H1 (cell line): ENCODE results near the gene FOXO4. TPM values are rescaled to one million over a fixed set of nuclear protein-coding genes. Genes with fewer than 3 reads are reported as not detected.

Experiments used
- CTCF ChIA-PET: fragments of 300-600 bp; sonication (Branson Sonifier 250); formaldehyde crosslinking; loops from one replicate; lab custom pipeline; 2021; ENCODE audit not compliant: partially characterized antibody; lab: Charles Lee
- POLR2A ChIA-PET: fragments of 300-600 bp; sonication (Branson Sonifier 250); formaldehyde crosslinking; loops from one replicate; lab custom pipeline; 2021; ENCODE audit warnings: inconsistent platforms; ENCODE audit not compliant: partially characterized antibody; lab: Charles Lee
- DNase-seq, 2 experiments: peaks; one replicate each; pipeline versions ENCODE4 v3.0.0 to v3.0.0-alpha.2; 2010 to 2022; ENCODE audit warnings: low spot score in 2 of 2, low read depth in 1 of 2, mixed read lengths in 1 of 2
- FAIRE-seq: peaks from 2 replicates; lab custom pipeline; 2011; peaks lifted over from hg19 to GRCh38; lab: Jason Lieb, UNC
- H2AFZ ChIP-seq: 2 replicates; pipeline ENCODE4 v1.8.1; 2012; ENCODE audit warnings: low read length, inconsistent platforms
- H2AK5ac ChIP-seq: 2 replicates; pipeline ENCODE4 v1.6.1; 2013; ENCODE audit warnings: low read depth, low read length
- H2BK120ac ChIP-seq: replicated peaks from 2 replicates; pipeline ENCODE3; 2013; ENCODE audit warnings: low read depth, low read length, inconsistent platforms
- H2BK12ac ChIP-seq: 2 replicates; pipeline ENCODE4 v1.6.1; 2013; ENCODE audit warnings: low read depth, low read length
- H2BK15ac ChIP-seq: 2 replicates; pipeline ENCODE4 v1.6.1; 2013; ENCODE audit warnings: low read length
- H2BK20ac ChIP-seq: 2 replicates; pipeline ENCODE4 v1.6.1; 2013; ENCODE audit warnings: low read length
- H2BK5ac ChIP-seq: 2 replicates; pipeline ENCODE4 v1.6.1; 2013; ENCODE audit warnings: low read depth, low read length
- H3K14ac ChIP-seq: 2 replicates; pipeline ENCODE4 v1.6.1; 2013; ENCODE audit warnings: inconsistent platforms; ENCODE audit not compliant: insufficient read length
- H3K18ac ChIP-seq: 2 replicates; pipeline ENCODE4 v1.6.1; 2013; ENCODE audit warnings: low read length; ENCODE audit errors: extremely low read depth
- H3K23ac ChIP-seq: 2 replicates; pipeline ENCODE4 v1.6.1; 2013; ENCODE audit warnings: inconsistent platforms; ENCODE audit not compliant: insufficient read length
- H3K23me2 ChIP-seq: 2 replicates; pipeline ENCODE4 v1.6.1; 2013; ENCODE audit warnings: low read depth, low read length
- H3K27ac ChIP-seq: 2 replicates; pipeline ENCODE4 v1.6.1; 2011; ENCODE audit warnings: low read depth, low read length, inconsistent platforms
- H3K27me3 ChIP-seq, 4 experiments: replicated peaks in 1 of 4; 1 replicate in 1 of 4; 2 replicates in 3 of 4; pipeline versions ENCODE4 v1.6.1 to v1.8.1; 2011 to 2013; ENCODE audit warnings: low read length in 3 of 4, mild to moderate bottlenecking in 3 of 4, inconsistent platforms in 2 of 4, mixed read lengths in 2 of 4, moderate library complexity in 1 of 4; ENCODE audit not compliant: control insufficient read depth in 3 of 4, insufficient read depth in 3 of 4; ENCODE audit errors: extremely low read depth in 1 of 4
- H3K36me3 ChIP-seq, 4 experiments: 2 replicates each; pipeline versions ENCODE4 v1.6.1 to v1.8.1; 2011 to 2013; ENCODE audit warnings: mild to moderate bottlenecking in 4 of 4, low read length in 3 of 4, moderate library complexity in 2 of 4, control low read depth in 1 of 4, inconsistent platforms in 1 of 4; ENCODE audit not compliant: insufficient read depth in 4 of 4, control insufficient read depth in 2 of 4
- H3K4ac ChIP-seq: replicated peaks from 2 replicates; pipeline ENCODE3; 2013; ENCODE audit warnings: low read length, low read depth, mixed read lengths, inconsistent platforms; ENCODE audit not compliant: insufficient read length
- H3K4me1 ChIP-seq, 4 experiments: replicated peaks in 1 of 4; 1 replicate in 1 of 4; 2 replicates in 3 of 4; pipeline versions ENCODE4 v1.6.1 to v1.8.1; 2011 to 2013; ENCODE audit warnings: low read length in 3 of 4, inconsistent platforms in 2 of 4, mixed read lengths in 1 of 4; ENCODE audit not compliant: insufficient read depth in 4 of 4, control insufficient read depth in 3 of 4
- H3K4me2 ChIP-seq, 2 experiments: 2 replicates each; pipeline versions ENCODE4 v1.6.1 to v1.8.1; 2011 to 2013; ENCODE audit warnings: low read depth in 2 of 2, low read length in 2 of 2, control low read depth in 1 of 2, inconsistent platforms in 1 of 2, mild to moderate bottlenecking in 1 of 2; ENCODE audit not compliant: insufficient read depth in 1 of 2
- H3K4me3 ChIP-seq, 4 experiments: fragments of 200-600, 300-600 bp in 1 of 4; sonication (generic), shearing (Covaris generic), sonication (Bioruptor Twin) in 1 of 4; 2 replicates each; pipeline versions ENCODE4 v1.5.1 to v1.8.1; 2011 to 2016; ENCODE audit warnings: low read length in 4 of 4, low read depth in 3 of 4, control low read depth in 2 of 4, inconsistent platforms in 2 of 4, mild to moderate bottlenecking in 2 of 4, mixed read lengths in 1 of 4, moderate library complexity in 1 of 4; ENCODE audit not compliant: insufficient read depth in 2 of 4; ENCODE audit errors: extremely low read depth in 1 of 4
- H3K56ac ChIP-seq: replicated peaks from 2 replicates; pipeline ENCODE3; 2013; ENCODE audit warnings: low read depth, mild to moderate bottlenecking, mixed read lengths, low read length, inconsistent platforms; ENCODE audit not compliant: insufficient read length
- H3K79me1 ChIP-seq: 2 replicates; pipeline ENCODE4 v1.6.1; 2013; ENCODE audit warnings: low read depth, low read length, control low read depth
- H3K79me2 ChIP-seq, 2 experiments: 2 replicates each; pipeline versions ENCODE4 v1.6.1 to v1.8.1; 2012 to 2013; ENCODE audit warnings: low read length in 2 of 2, mild to moderate bottlenecking in 2 of 2, inconsistent platforms in 1 of 2; ENCODE audit not compliant: insufficient read depth in 2 of 2, control insufficient read depth in 1 of 2
- H3K9ac ChIP-seq, 4 experiments: replicated peaks in 1 of 4; 1 replicate in 1 of 4; 2 replicates in 3 of 4; pipeline versions ENCODE4 v1.6.1 to v1.8.1; 2011 to 2013; ENCODE audit warnings: low read depth in 3 of 4, low read length in 3 of 4, control low read depth in 2 of 4, mild to moderate bottlenecking in 2 of 4, moderate library complexity in 2 of 4, inconsistent platforms in 1 of 4; ENCODE audit errors: extremely low read depth in 1 of 4
- H3K9me3 ChIP-seq, 2 experiments: 2 replicates each; pipeline versions ENCODE4 v1.6.1 to v1.8.1; 2012 to 2013; ENCODE audit warnings: mild to moderate bottlenecking in 2 of 2, moderate library complexity in 2 of 2, control low read depth in 1 of 2, inconsistent platforms in 1 of 2, low read depth in 1 of 2, low read length in 1 of 2, mixed read lengths in 1 of 2; ENCODE audit not compliant: insufficient read depth in 2 of 2
- H4K20me1 ChIP-seq, 2 experiments: replicated peaks in 1 of 2; 2 replicates each; pipeline versions ENCODE3 to v1.8.1; 2011 to 2013; ENCODE audit warnings: inconsistent platforms in 2 of 2, low read length in 2 of 2, mild to moderate bottlenecking in 1 of 2; ENCODE audit not compliant: insufficient read depth in 2 of 2, control insufficient read depth in 1 of 2
- H4K5ac ChIP-seq: 2 replicates; pipeline ENCODE4 v1.6.1; 2013; ENCODE audit warnings: low read length, low read depth, mixed read lengths, inconsistent platforms; ENCODE audit not compliant: insufficient read length
- H4K8ac ChIP-seq: 2 replicates; pipeline ENCODE4 v1.8.0; 2013; ENCODE audit warnings: mild to moderate bottlenecking, moderate library complexity, low read length, inconsistent platforms; ENCODE audit not compliant: insufficient read depth; ENCODE audit errors: extremely low read depth
- H4K91ac ChIP-seq: replicated peaks from 2 replicates; pipeline ENCODE3; 2013; ENCODE audit warnings: low read length, mixed read lengths, inconsistent platforms; ENCODE audit not compliant: insufficient read length
- BACH1 ChIP-seq: IDR thresholded peaks from 2 replicates; pipeline ENCODE4 v1.6.1; 2012; ENCODE audit warnings: low read length, improper control_type of control experiment
- CHD1 ChIP-seq: IDR thresholded peaks from 2 replicates; pipeline ENCODE4 v1.6.1; 2012; ENCODE audit warnings: low read depth, low read length, improper control_type of control experiment
- CTBP2 ChIP-seq: IDR thresholded peaks from 2 replicates; pipeline ENCODE4 v1.7.0; 2011; ENCODE audit warnings: borderline replicate concordance, mild to moderate bottlenecking, moderate library complexity, mixed read lengths, low read length; ENCODE audit not compliant: insufficient read depth, insufficient read length
- JUN ChIP-seq: IDR thresholded peaks from 2 replicates; pipeline ENCODE4 v1.6.1; 2011; ENCODE audit warnings: low read depth, mild to moderate bottlenecking, improper control_type of control experiment, low read length
- KDM5A ChIP-seq: fragments of 200-600 bp; IDR thresholded peaks from 2 replicates; pipeline ENCODE4 v1.7.1; 2012; ENCODE audit warnings: mild to moderate bottlenecking, low read length, inconsistent platforms, mixed read lengths
- POLR2AphosphoS5 ChIP-seq: IDR thresholded peaks from 2 replicates; pipeline ENCODE4 v1.6.1; 2011; ENCODE audit warnings: low read depth, low read length
- SAP30 ChIP-seq: fragments of 300-600 bp; sonication (generic); IDR thresholded peaks from 2 replicates; pipeline ENCODE4 v1.7.1; 2012; ENCODE audit warnings: low read length, moderate library complexity, mild to moderate bottlenecking, inconsistent platforms; ENCODE audit not compliant: insufficient read depth, insufficient replicate concordance
- SP2 ChIP-seq: IDR thresholded peaks from 2 replicates; pipeline ENCODE4 v1.6.1; 2012; ENCODE audit warnings: mild to moderate bottlenecking, low read length, inconsistent platforms
- WGBS, 2 experiments: shearing (Covaris generic) in 1 of 2; methylation state at CpG; one replicate each; pipeline versions ENCODE4 v1.1.6 to v1.1.7; 2013 to 2015; ENCODE audit warnings: low lambda C conversion rate in 2 of 2, mixed read lengths in 2 of 2, inconsistent platforms in 1 of 2, low coverage in 1 of 2, missing lambda C conversion rate in 1 of 2; ENCODE audit not compliant: insufficient replicate concordance in 2 of 2, insufficient coverage in 1 of 2, insufficient read length in 1 of 2; ENCODE audit errors: extremely low coverage in 1 of 2, missing lambda C conversion rate in 1 of 2; 5-methylcytosine and 5-hydroxymethylcytosine counted together
- polyA plus RNA-seq, 7 experiments: library from polyadenylated mRNA; depleted of rRNA in 3 of 7; stranded (reverse) in 5 of 7; unstranded in 2 of 7; fragments of >200 nt in 5 of 7; fragments of 200-250 nt in 2 of 7; gene quantifications; 1 replicate in 5 of 7; 2 replicates in 1 of 7; 4 replicates in 1 of 7; pipeline versions ENCODE4 v1.2.1 to v1.2.3, GENCODE V29; 2011 to 2013; ENCODE audit warnings: missing spikeins in 2 of 7, mixed read lengths in 2 of 7
- total RNA-seq: library from RNA; stranded (reverse); fragmentation: NEBNext Ultra II Directional; extraction: Animal tissue kit (Norgen Biotek cat#: 25700); gene quantifications from 2 replicates; pipeline ENCODE4 v1.2.1, GENCODE V29; 2021

Gene FOXO4
- total and polyA plus RNA-seq, 2 of the 8 experiments (the other 6 are each of a cell fraction or from before 2014, with no cell fraction given), result 12.3 to 57.4 TPM

GRCh38 chrX:71081330-71082123 is 14.1 kb upstream of the FOXO4 start:
- Histone ChIP-seq H3K23ac (no peak overlapping the region), H3K27me3 (no peaks in the 10 kb centered on the region), H2BK20ac (no peak overlapping the region), H4K91ac (no peak overlapping the region), H3K79me1 (no peaks in the 10 kb centered on the region), H3K4me1 (no peaks in the 10 kb centered on the region), H2AK5ac (no peak overlapping the region), H3K14ac (no peak overlapping the region), H3K4me2 (no peak overlapping the region), H3K9ac (no peak overlapping the region), H4K20me1 (no peaks in the 10 kb centered on the region), H3K23me2 (no peaks in the 10 kb centered on the region), H3K27ac (no peak overlapping the region), H3K4ac (no peak overlapping the region), H4K5ac (no peak overlapping the region), H2BK12ac (no peak overlapping the region), H2AFZ (no peak overlapping the region), H3K4me3 (no peak overlapping the region), H2BK15ac (no peak overlapping the region), H4K8ac (no peak overlapping the region), H2BK5ac (no peak overlapping the region), H3K56ac (no peak overlapping the region), H3K36me3 (no peaks in the 10 kb centered on the region), H2BK120ac (no peak overlapping the region), H3K18ac (no peak overlapping the region), H3K79me2 (no peaks in the 10 kb centered on the region), H3K9me3 (no peaks in the 10 kb centered on the region)
- CTCF ChIA-PET, result interaction anchor here (0.8 kb wide), 1 partner anchor 81 kb away, joined by 3 read pairs; no protein-coding TSS in a partner anchor
- WGBS, 2 experiments, result 81% methylated on average over 3 of the region's 3 CpGs; no CpG with 5 or more reads in 1 of the 2 experiments
- TF ChIP-seq BACH1 (no peak), JUN (no peak), KDM5A (no peak), SP2 (no peak), SAP30 (no peak), CTBP2 (no peak), POLR2AphosphoS5 (no peak), CHD1 (no peak)
- POLR2A ChIA-PET, result no interaction called here
- FAIRE-seq (no peak), DNase-seq (no peak)
